Left lung (tissue), 10 donors: ENCODE results near the gene CELF5. TPM values are rescaled to one million over a fixed set of nuclear protein-coding genes. Genes with fewer than 3 reads are reported as not detected.
A peak's percentile ranks its signal among the peaks of the same experiment; 100 is the strongest.

Experiments
- ATAC-seq: fragments of 200-7000 bp; cut with Tn5 transposase; one replicate; pipeline ENCODE4 v1.9.1; 2020; ENCODE audit warnings: moderate library complexity
- DNase-seq, 4 donors: peaks; one replicate each; pipeline ENCODE4 v3.0.0-alpha.2; 2013 to 2020
- H3K27ac ChIP-seq, 2 donors: fragments of 200-600 bp; sonication (generic) in 1 of 2; one replicate each; pipeline versions ENCODE4 v1.5.0 to v1.8.0; 2020 to 2021
- H3K27me3 ChIP-seq, 2 donors: fragments of 200-600 bp; sonication (generic) in 1 of 2; one replicate each; pipeline versions ENCODE4 v1.5.0 to v1.8.0; 2020 to 2021
- H3K36me3 ChIP-seq, 2 donors: fragments of 200-600 bp; sonication (generic) in 1 of 2; one replicate each; pipeline versions ENCODE4 v1.5.0 to v1.8.0; 2020 to 2021
- H3K4me1 ChIP-seq, 2 donors: fragments of 200-600 bp; one replicate each; pipeline ENCODE4 v1.8.0; 2021
- H3K4me3 ChIP-seq, 2 donors: fragments of 200-600 bp; sonication (generic) in 1 of 2; one replicate each; pipeline versions ENCODE4 v1.5.0 to v1.8.0; 2020 to 2021; ENCODE audit warnings: mild to moderate bottlenecking in 1 of 2
- H3K9me3 ChIP-seq, 2 donors: fragments of 200-600 bp; sonication (generic) in 1 of 2; one replicate each; pipeline versions ENCODE4 v1.5.0 to v1.8.0; 2020 to 2021
- CTCF ChIP-seq, 2 donors: fragments of 200-600 bp; sonication (generic) in 1 of 2; IDR thresholded peaks; one replicate each; pipeline versions ENCODE4 v1.5.0 to v1.8.0; 2021; ENCODE audit warnings: antibody characterized with exemption in 2 of 2
- intact Hi-C, 2 donors: fragments of 100-400 bp; cut with DNase I; formaldehyde crosslinking; loops; one replicate each; pipeline versions ENCODE4 v1.11.2 to v1.14.2; 2022
- polyA plus RNA-seq, 6 donors: library from polyadenylated mRNA; unstranded; fragments of 120-200 nt; gene quantifications; one replicate each; pipeline ENCODE4 v1.2.1, GENCODE V29; 2013; ENCODE audit not compliant: insufficient read length in 6 of 6
- total RNA-seq, 2 donors: library from RNA; stranded (reverse); fragmentation: NEBNext Ultra II Directional; extraction: Animal tissue kit (Norgen Biotek cat#: 25700); gene quantifications; one replicate each; pipeline ENCODE4 v1.2.1, GENCODE V29; 2021
- donor health status: DM: no; HTN: yes; CAD: no.
- donor health status: DM: no; HTN: no; CAD: no.

CELF5 gene
- total and polyA plus RNA-seq, 8 donors = 0.38 to 3.9 (median 2.2) TPM; not detected in 1

GRCh38 chr19:3207461-3208242 is 16.8 kb upstream of the CELF5 start:
- Histone ChIP-seq H3K27me3 (no peaks in the 10 kb centered on the region), H3K4me1 (no peaks in the 10 kb centered on the region), H3K27ac (no peak overlapping the region), H3K9me3 (no peaks in the 10 kb centered on the region), H3K4me3 (no peak overlapping the region), H3K36me3 (peaks cover 0 to 69% of the 10 kb centered on the region in 2 donors)
- ATAC-seq = no peak
- peak in 1 of 4 donors; percentile 76 for DNase-seq
- TF ChIP-seq CTCF (IDR thresholded peaks at IDR 0.05) = no peak
- intact Hi-C loops = no loop called here

- H3K27ac ChIP-seq = no peak overlapping the region
- no peaks in the 10 kb centered on the region for H3K27me3 ChIP-seq
- TF ChIP-seq CTCF (IDR thresholded peaks at IDR 0.05) = no peak
- H3K9me3 ChIP-seq = no peaks in the 10 kb centered on the region
- H3K4me3 ChIP-seq = no peak overlapping the region
- DNase-seq (peak in 1 of 4 donors; percentile 67), ATAC-seq (no peak)
- H3K4me1 ChIP-seq = no peaks in the 10 kb centered on the region
- intact Hi-C loops = no loop called here
- peaks cover 0 to 60% of the 10 kb centered on the region in 2 donors for H3K36me3 ChIP-seq
These were observed 15.9 kb upstream of the CELF5 start for GRCh38 chr19:3208317-3209207.

- Histone ChIP-seq H3K4me1 (no peaks in the 10 kb centered on the region), H3K27ac (no peak overlapping the region), H3K9me3 (no peaks in the 10 kb centered on the region), H3K27me3 (no peaks in the 10 kb centered on the region), H3K36me3 (peaks cover 0 to 41% of the 10 kb centered on the region in 2 donors), H3K4me3 (no peak overlapping the region)
- peak; percentile 37 to 77 for TF ChIP-seq CTCF (IDR thresholded peaks at IDR 0.05)
- ATAC-seq (peak; percentile 86), DNase-seq (peak in 3 of 4 donors; percentile 19 to 92 (median 59))
- intact Hi-C loops = no loop called here
These were observed 14.0 kb upstream of the CELF5 start for GRCh38 chr19:3210347-3211017.

- no peaks in the 10 kb centered on the region for H3K27me3 ChIP-seq
- DNase-seq = peak in 1 of 4 donors; percentile 75
- intact Hi-C loops = no loop called here
- TF ChIP-seq CTCF (IDR thresholded peaks at IDR 0.05) = no peak
- ATAC-seq = no peak
- H3K4me3 ChIP-seq = no peak overlapping the region
- no peaks in the 10 kb centered on the region for H3K9me3 ChIP-seq
- no peak overlapping the region for H3K27ac ChIP-seq
- peaks cover 0 to 34% of the 10 kb centered on the region in 2 donors for H3K36me3 ChIP-seq
- no peaks in the 10 kb centered on the region for H3K4me1 ChIP-seq
These were observed 13.3 kb upstream of the CELF5 start for GRCh38 chr19:3211191-3211590.
